Esophagus (tissue), 2 donors: ENCODE measurements around the gene RTL5. TPM values are rescaled to one million over a fixed set of nuclear protein-coding genes. Genes with fewer than 3 reads are reported as not detected.
A peak's percentile ranks its signal among the peaks of the same experiment; 100 is the strongest.

ENCODE experiments used
- H3K27ac ChIP-seq, 2 donors: one replicate each; pipeline ENCODE4 v1.5.1; 2013; ENCODE audit warnings: low read depth in 2 of 2, mild to moderate bottlenecking in 2 of 2, inconsistent platforms in 1 of 2, low read length in 1 of 2, moderate library complexity in 1 of 2
- H3K27me3 ChIP-seq, 2 donors: one replicate each; pipeline ENCODE4 v1.6.1; 2013; ENCODE audit warnings: low read length in 2 of 2, control low read depth in 1 of 2, mild to moderate bottlenecking in 1 of 2; ENCODE audit not compliant: insufficient read depth in 2 of 2, control insufficient read depth in 1 of 2
- H3K36me3 ChIP-seq, 2 donors: one replicate each; pipeline ENCODE4 v1.6.1; 2013; ENCODE audit warnings: low read length in 1 of 2; ENCODE audit not compliant: control insufficient read depth in 2 of 2, insufficient read depth in 2 of 2
- H3K4me1 ChIP-seq, 2 donors: one replicate each; pipeline ENCODE4 v1.6.1; 2013; ENCODE audit warnings: low read length in 1 of 2; ENCODE audit not compliant: control insufficient read depth in 2 of 2, insufficient read depth in 2 of 2
- H3K4me3 ChIP-seq, 2 donors: one replicate each; pipeline ENCODE4 v1.5.1; 2013; ENCODE audit warnings: low read length in 2 of 2, mild to moderate bottlenecking in 2 of 2, low read depth in 1 of 2, moderate library complexity in 1 of 2
- H3K9me3 ChIP-seq, 2 donors: one replicate each; pipeline ENCODE4 v1.6.1; 2013; ENCODE audit warnings: mild to moderate bottlenecking in 2 of 2, low read depth in 1 of 2, low read length in 1 of 2, moderate library complexity in 1 of 2; ENCODE audit not compliant: control insufficient read depth in 2 of 2, insufficient read depth in 1 of 2
- WGBS, 2 donors: extraction: QIAGEN DNeasy Blood & Tissue Kit; methylation state at CpG; one replicate each; pipeline ENCODE4 v1.1.7; 2013; 5-methylcytosine and 5-hydroxymethylcytosine counted together
- polyA plus RNA-seq, 2 donors: library from polyadenylated mRNA; stranded (reverse); fragments of 200-250 nt; gene quantifications; one replicate each; pipeline ENCODE4 v1.2.3, GENCODE V29; 2013
- donor health status: healthy with polysubstance abuse.
- donor health status: Bipolar disorder and iron deficiency.

Gene RTL5
- polyA plus RNA-seq, 2 donors, result 0.92 to 1.2 TPM

GRCh38 chrX:72130762-72131250, 909 bp downstream of the RTL5 start:
- Histone ChIP-seq H3K9me3 (no peaks in the 10 kb centered on the region), H3K4me3 (peak overlapping the region in 1 of 2 donors; percentile 2), H3K27me3 (no peaks in the 10 kb centered on the region), H3K4me1 (no peaks in the 10 kb centered on the region), H3K27ac (peak overlapping the region in 1 of 2 donors; percentile 14), H3K36me3 (no peaks in the 10 kb centered on the region)
- 36 to 47% methylated on average over 27 to 30 of the region's 30 CpGs for WGBS, 2 donors

DNA sequence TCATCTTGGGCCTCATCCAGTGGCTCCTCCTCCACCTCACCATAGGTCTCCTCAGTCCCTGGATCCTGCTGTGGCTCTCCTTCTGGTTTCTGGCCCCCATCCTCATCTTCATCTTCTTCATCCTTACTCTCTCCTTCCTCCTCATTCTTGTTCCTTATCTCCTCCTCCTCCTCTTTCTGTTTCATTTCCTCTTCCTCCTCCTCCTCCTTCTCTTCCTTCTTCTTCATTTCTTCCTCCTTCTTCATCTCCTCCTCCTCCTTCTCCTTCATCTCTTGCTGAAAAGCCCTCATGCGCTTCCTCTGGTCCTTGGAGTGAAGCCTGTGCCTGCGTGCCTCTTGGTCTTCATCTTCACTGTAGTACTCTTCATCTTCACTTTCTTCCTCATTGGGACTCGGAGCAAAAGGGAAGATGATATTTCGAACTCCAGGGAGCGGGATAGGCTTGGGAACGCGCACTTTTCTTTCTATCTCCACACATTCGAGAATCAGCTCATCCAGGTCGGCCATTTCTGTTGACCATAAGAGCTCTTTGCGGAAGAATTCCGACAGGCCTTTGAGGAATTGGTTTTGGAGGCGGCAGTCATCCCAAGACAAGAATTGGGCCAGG, 1.5 kb downstream of the RTL5 start:
- 82 to 92% methylated on average over 12 of the region's 12 CpGs for WGBS, 2 donors
- Histone ChIP-seq H3K4me1 (no peaks in the 10 kb centered on the region), H3K27ac (no peak overlapping the region), H3K36me3 (no peaks in the 10 kb centered on the region), H3K4me3 (no peak overlapping the region), H3K27me3 (no peaks in the 10 kb centered on the region), H3K9me3 (no peaks in the 10 kb centered on the region)

- no peaks in the 10 kb centered on the region for H3K36me3 ChIP-seq
- H3K4me3 ChIP-seq, result no peak overlapping the region
- H3K9me3 ChIP-seq, result no peaks in the 10 kb centered on the region
- H3K4me1 ChIP-seq, result peaks cover 0 to 2% of the 10 kb centered on the region in 2 donors
- H3K27me3 ChIP-seq, result no peaks in the 10 kb centered on the region
- 94 to 97% methylated on average over 16 of the region's 16 CpGs for WGBS, 2 donors
- H3K27ac ChIP-seq, result no peak overlapping the region
These were observed 2.1 kb downstream of the RTL5 start for GRCh38 chrX:72129661-72130060.

DNA sequence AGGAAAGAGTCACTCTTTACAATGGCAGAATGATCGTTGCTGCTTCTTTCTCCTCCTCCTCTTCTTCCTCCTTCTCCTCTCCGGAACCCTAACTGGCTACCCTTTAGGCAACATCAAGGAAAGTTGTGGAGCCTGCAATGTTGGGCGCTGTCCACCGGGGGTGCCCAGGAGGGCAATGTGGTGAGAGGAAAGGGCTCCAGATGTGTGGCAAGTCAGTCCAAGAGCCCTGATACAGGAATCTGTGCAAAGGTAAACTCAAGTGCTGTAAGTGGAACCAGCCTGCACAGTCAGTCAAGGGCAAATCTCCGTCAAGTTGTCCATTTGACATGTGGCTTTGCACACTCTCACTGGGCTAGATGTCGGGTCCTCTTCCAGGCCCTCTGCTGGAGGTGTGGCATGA, 2.8 kb downstream of the RTL5 start:
- H3K4me3 ChIP-seq, result no peak overlapping the region
- no peaks in the 10 kb centered on the region for H3K9me3 ChIP-seq
- peaks cover 0 to 2% of the 10 kb centered on the region in 2 donors for H3K4me1 ChIP-seq
- WGBS, 2 donors, result 65 to 81% methylated on average over 6 of the region's 6 CpGs
- no peaks in the 10 kb centered on the region for H3K27me3 ChIP-seq
- H3K27ac ChIP-seq, result no peak overlapping the region
- H3K36me3 ChIP-seq, result no peaks in the 10 kb centered on the region

- Histone ChIP-seq H3K4me3 (no peak overlapping the region), H3K4me1 (peaks cover 0 to 2% of the 10 kb centered on the region in 2 donors), H3K9me3 (no peaks in the 10 kb centered on the region), H3K36me3 (no peaks in the 10 kb centered on the region), H3K27me3 (no peaks in the 10 kb centered on the region), H3K27ac (no peak overlapping the region)
- WGBS, 2 donors, result 79 to 88% methylated on average over 4 of the region's 4 CpGs
These were observed 3.4 kb downstream of the RTL5 start for GRCh38 chrX:72128183-72128834.

DNA sequence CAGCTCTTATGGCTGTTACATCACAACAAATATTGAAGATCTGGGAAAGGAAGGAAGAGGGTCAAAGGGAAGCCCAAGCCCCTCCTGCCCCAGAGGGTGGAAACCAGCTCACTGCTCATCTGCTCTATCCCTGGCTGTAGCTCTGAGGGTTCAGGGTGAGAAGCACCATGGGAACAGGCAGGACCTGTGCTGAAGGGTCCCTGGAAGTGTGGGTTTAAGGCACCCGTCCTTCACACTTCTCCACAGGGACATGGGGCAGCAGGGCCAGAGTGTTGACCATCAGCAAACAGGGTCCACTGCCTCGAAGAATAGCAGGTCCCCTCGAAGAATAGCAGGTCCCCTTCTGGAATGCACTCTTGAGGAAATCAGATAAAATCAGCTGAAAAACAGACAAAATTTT, 4.4 kb downstream of the RTL5 start:
- H3K27ac ChIP-seq, result no peak overlapping the region
- WGBS, 2 donors, result 52 to 69% methylated on average over 3 of the region's 3 CpGs
- no peaks in the 10 kb centered on the region for H3K36me3 ChIP-seq
- peaks cover 0 to 2% of the 10 kb centered on the region in 2 donors for H3K4me1 ChIP-seq
- H3K4me3 ChIP-seq, result no peak overlapping the region
- no peaks in the 10 kb centered on the region for H3K27me3 ChIP-seq
- H3K9me3 ChIP-seq, result no peaks in the 10 kb centered on the region

DNA sequence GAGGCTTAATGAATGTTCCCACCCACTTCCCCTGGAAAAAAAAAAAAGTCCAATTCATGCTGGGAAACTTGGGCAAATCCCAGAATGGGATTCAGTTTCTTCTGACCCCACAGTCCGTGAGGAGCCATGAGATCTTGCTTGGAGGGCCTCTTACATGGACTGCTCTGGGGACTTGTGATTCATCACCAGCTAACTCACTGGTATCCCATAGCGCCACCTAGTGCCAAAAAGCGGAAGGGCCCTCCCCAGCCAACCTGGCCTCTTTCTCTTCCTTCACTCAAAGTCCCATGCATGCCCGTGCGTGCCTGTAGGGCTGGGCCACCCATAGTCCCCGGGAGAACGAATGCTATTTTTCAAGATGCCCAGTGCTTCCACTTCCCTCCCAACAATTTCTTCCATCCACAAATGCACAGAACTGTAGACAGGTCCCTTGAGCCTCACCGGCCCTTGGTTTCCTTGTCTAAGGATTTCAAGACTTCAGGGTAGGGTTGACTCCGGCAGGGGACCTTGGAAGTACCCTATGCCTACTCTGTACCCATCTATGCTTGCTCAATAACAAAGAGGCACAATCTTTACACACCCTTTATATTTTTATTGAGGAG, 5.1 kb downstream of the RTL5 start:
- H3K27ac ChIP-seq, result no peak overlapping the region
- no peaks in the 10 kb centered on the region for H3K9me3 ChIP-seq
- 14 to 16% methylated on average over 9 of the region's 9 CpGs for WGBS, 2 donors
- H3K4me1 ChIP-seq, result peaks cover 0 to 2% of the 10 kb centered on the region in 2 donors
- H3K36me3 ChIP-seq, result no peaks in the 10 kb centered on the region
- no peaks in the 10 kb centered on the region for H3K27me3 ChIP-seq
- no peak overlapping the region for H3K4me3 ChIP-seq

- H3K27me3 ChIP-seq, result no peaks in the 10 kb centered on the region
- H3K4me3 ChIP-seq, result no peak overlapping the region
- peak overlapping the region; percentile 17 to 22 for H3K27ac ChIP-seq
- no peaks in the 10 kb centered on the region for H3K9me3 ChIP-seq
- no peaks in the 10 kb centered on the region for H3K36me3 ChIP-seq
- WGBS, 2 donors, result 29 to 33% methylated on average over 3 of the region's 3 CpGs
- H3K4me1 ChIP-seq, result peaks cover 0 to 2% of the 10 kb centered on the region in 2 donors
These were observed 5.7 kb downstream of the RTL5 start for GRCh38 chrX:72126048-72126415.

DNA sequence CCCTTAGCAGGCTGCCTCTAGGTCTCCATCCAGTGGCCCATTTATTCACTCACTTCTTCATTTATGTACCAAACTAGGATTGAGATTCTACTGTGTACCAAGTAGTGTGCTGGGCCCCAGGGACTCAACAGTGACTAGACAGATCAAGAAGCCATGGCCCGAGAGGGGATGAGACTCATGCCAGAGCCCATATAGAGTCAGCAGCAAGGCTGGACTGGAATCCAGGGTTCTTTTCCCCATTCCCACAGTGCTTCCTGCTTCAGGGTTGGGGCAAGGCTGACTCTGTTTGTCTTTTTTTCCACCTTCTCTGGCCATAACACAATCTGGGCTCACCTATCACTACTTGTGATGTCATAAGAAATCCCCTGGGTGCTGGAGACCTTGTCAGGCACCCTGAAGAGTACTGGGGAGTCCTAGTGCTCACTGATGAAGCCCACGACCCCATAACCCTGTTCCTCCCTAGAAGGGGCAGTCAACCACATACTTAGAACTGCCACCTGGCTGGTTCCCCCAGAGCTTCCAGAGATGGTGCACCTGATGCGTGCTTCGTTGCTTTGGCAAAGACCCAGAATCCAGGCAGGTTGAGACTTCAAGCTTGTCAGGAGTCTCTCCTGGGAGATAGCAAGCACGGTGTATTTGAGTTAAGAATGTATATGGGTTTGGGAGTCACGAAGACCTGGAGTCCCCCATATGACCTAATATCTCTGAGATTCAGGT, 6.2 kb downstream of the RTL5 start:
- 33 to 46% methylated on average over 6 of the region's 6 CpGs for WGBS, 2 donors

More for the DNA sequence above, 6.2 kb downstream of the RTL5 start:
- H3K4me1 ChIP-seq, result peaks cover 2% of the 10 kb centered on the region in 2 donors
- H3K27ac ChIP-seq, result peak overlapping the region; percentile 17 to 19
- H3K36me3 ChIP-seq, result no peaks in the 10 kb centered on the region
- no peaks in the 10 kb centered on the region for H3K27me3 ChIP-seq
- no peak overlapping the region for H3K4me3 ChIP-seq
- no peaks in the 10 kb centered on the region for H3K9me3 ChIP-seq
